DOHH2 (cell line): ENCODE measurements around the gene P3R3URF.

Experiments
- H3F3A ChIP-seq: fragments of 200-600 bp; sonication (generic), shearing (Covaris generic); 2 replicates; pipeline ENCODE4 v1.6.0; 2016; ENCODE audit warnings: antibody characterized with exemption, mild to moderate bottlenecking; ENCODE audit not compliant: control insufficient read depth, insufficient read depth
- H3K27ac ChIP-seq: fragments of 200-600 bp; sonication (generic); 2 replicates; pipeline ENCODE4 v1.5.1; 2014; ENCODE audit warnings: low read depth, mild to moderate bottlenecking, low read length, moderate library complexity
- H3K27me3 ChIP-seq: fragments of 200-600 bp; sonication (generic); 2 replicates; pipeline ENCODE4 v1.6.1; 2014; ENCODE audit warnings: mild to moderate bottlenecking, low read length, mixed read lengths; ENCODE audit not compliant: control insufficient read depth
- H3K36me3 ChIP-seq: fragments of 200-600 bp; sonication (generic); 2 replicates; pipeline ENCODE4 v1.6.1; 2014; ENCODE audit warnings: mild to moderate bottlenecking, low read length, moderate library complexity, mixed read lengths; ENCODE audit not compliant: control insufficient read depth
- H3K4me1 ChIP-seq: fragments of 200-600 bp; sonication (generic); 2 replicates; pipeline ENCODE4 v1.6.1; 2014; ENCODE audit warnings: mild to moderate bottlenecking, low read length, mixed read lengths; ENCODE audit not compliant: control insufficient read depth
- H3K4me2 ChIP-seq: fragments of 200-600 bp; sonication (generic); 2 replicates; pipeline ENCODE4 v1.6.0; 2014; ENCODE audit warnings: mild to moderate bottlenecking, low read length, moderate library complexity
- H3K4me3 ChIP-seq: fragments of 200-600 bp; sonication (generic); 2 replicates; pipeline ENCODE4 v1.5.1; 2014; ENCODE audit warnings: mild to moderate bottlenecking, low read length, mixed read lengths
- H3K79me2 ChIP-seq: fragments of 200-600 bp; sonication (generic); 2 replicates; pipeline ENCODE4 v1.6.1; 2014; ENCODE audit warnings: mild to moderate bottlenecking, low read length, mixed read lengths; ENCODE audit not compliant: control insufficient read depth
- H3K9me2 ChIP-seq: fragments of 200-600 bp; sonication (generic); replicated peaks from 2 replicates; pipeline ENCODE4 v1.6.1; 2014; ENCODE audit warnings: mild to moderate bottlenecking, low read length, mixed read lengths; ENCODE audit not compliant: control insufficient read depth
- H3K9me3 ChIP-seq: fragments of 200-600 bp; sonication (generic); 2 replicates; pipeline ENCODE4 v1.6.1; 2014; ENCODE audit warnings: antibody characterized with exemption, low read length, mixed read lengths; ENCODE audit not compliant: control insufficient read depth, insufficient read depth
- H4K20me1 ChIP-seq: fragments of 200-600 bp; sonication (generic); 2 replicates; pipeline ENCODE4 v1.6.0; 2014; ENCODE audit warnings: low read depth, mild to moderate bottlenecking, antibody characterized with exemption, low read length, moderate library complexity; ENCODE audit not compliant: control insufficient read depth, insufficient read depth
- EZH2phosphoT487 ChIP-seq: fragments of 200-600 bp; sonication (generic); IDR thresholded peaks from 2 replicates; pipeline ENCODE4 v1.6.1; 2017; ENCODE audit warnings: borderline replicate concordance, mild to moderate bottlenecking, antibody characterized with exemption, low read length, moderate library complexity, mixed read lengths
- TF ChIP-seq, protein P1 (sequence below): fragments of 200-600 bp; sonication (generic); IDR thresholded peaks from one replicate; pipeline ENCODE4 v1.5.1; 2014; ENCODE audit warnings: antibody characterized with exemption, mild to moderate bottlenecking, low read depth, low read length; ENCODE audit not compliant: poor library complexity, severe bottlenecking

P3R3URF gene

DNA sequence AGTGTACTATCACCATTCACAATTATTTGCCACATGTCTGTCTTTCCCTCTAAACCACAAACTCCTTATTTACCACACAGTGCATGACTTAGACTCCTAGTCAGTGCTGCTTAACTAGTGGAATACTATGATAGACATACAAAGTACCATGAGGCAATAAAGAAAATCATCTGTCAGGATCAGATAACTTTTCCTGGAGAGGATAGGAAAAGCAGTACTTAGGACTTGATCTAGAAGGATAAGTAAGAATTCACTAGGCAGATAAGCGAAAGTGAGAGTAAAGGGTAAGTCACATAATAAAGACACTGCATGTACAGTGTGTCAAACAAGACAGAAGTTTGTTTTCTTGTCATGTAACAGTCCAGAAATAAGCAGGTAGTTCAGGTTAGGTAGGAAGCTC, 22.6 kb downstream of the P3R3URF start:
- no peaks in the 10 kb centered on the region for H3K27me3 ChIP-seq
- H3F3A ChIP-seq, result no peaks in the 10 kb centered on the region
- no peak overlapping the region for H3K4me2 ChIP-seq
- no peaks in the 10 kb centered on the region for H3K36me3 ChIP-seq
- no peaks in the 10 kb centered on the region for H3K79me2 ChIP-seq
- no peak for TF ChIP-seq EZH2phosphoT487
- H3K9me2 ChIP-seq, result no peaks in the 10 kb centered on the region
- no peak overlapping the region for H3K4me3 ChIP-seq
- H4K20me1 ChIP-seq, result no peaks in the 10 kb centered on the region
- no peak overlapping the region for H3K27ac ChIP-seq
- H3K4me1 ChIP-seq, result no peaks in the 10 kb centered on the region
- no peaks in the 10 kb centered on the region for H3K9me3 ChIP-seq

DNA sequence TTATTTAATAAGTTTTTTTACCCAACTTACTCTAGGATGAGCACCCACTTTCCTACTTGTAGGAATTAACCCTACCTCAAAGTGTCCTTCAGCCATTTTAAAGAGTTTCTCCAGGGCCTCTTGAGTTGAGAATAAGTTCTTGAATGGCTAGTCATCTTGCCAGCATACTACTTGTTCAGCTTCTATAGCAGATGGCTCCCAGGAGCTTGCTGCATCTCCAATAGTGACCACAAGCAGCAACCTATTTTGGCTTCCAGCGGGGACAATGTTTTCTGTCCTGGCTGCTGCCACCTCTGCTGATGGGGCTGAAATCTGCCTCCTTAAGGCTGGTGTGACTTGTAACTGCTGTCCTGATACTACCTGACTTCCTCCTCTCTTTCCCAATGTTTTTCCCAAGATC, 23.1 kb downstream of the P3R3URF start:
- Histone ChIP-seq H3K9me3 (no peaks in the 10 kb centered on the region), H4K20me1 (no peaks in the 10 kb centered on the region), H3K79me2 (no peaks in the 10 kb centered on the region), H3K36me3 (no peaks in the 10 kb centered on the region), H3K27ac (no peak overlapping the region), H3K4me3 (no peak overlapping the region), H3K4me2 (no peak overlapping the region), H3F3A (no peaks in the 10 kb centered on the region), H3K9me2 (no peaks in the 10 kb centered on the region), H3K4me1 (no peaks in the 10 kb centered on the region), H3K27me3 (no peaks in the 10 kb centered on the region)
- TF ChIP-seq, protein P1, sequence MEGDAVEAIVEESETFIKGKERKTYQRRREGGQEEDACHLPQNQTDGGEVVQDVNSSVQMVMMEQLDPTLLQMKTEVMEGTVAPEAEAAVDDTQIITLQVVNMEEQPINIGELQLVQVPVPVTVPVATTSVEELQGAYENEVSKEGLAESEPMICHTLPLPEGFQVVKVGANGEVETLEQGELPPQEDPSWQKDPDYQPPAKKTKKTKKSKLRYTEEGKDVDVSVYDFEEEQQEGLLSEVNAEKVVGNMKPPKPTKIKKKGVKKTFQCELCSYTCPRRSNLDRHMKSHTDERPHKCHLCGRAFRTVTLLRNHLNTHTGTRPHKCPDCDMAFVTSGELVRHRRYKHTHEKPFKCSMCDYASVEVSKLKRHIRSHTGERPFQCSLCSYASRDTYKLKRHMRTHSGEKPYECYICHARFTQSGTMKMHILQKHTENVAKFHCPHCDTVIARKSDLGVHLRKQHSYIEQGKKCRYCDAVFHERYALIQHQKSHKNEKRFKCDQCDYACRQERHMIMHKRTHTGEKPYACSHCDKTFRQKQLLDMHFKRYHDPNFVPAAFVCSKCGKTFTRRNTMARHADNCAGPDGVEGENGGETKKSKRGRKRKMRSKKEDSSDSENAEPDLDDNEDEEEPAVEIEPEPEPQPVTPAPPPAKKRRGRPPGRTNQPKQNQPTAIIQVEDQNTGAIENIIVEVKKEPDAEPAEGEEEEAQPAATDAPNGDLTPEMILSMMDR, result no peak
- TF ChIP-seq EZH2phosphoT487, result no peak

DNA sequence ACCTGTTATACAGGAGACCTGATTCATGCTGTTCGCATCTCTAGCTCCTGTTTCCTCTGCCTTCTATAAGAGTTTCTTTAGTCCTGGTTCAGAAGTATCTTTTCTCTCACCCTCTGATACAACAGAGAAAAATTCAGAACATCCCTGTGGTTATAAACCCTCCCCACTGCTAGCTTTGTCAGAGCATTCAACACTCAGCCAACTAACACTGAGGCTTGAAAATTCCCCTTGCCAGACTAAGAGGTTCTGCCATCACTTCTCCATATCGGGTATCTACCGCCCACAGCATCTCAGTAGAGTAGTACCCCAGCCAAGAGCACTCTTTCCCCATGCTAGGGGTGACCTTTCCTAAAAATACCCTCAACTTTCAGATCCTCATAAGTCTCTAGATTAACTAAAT, 24.3 kb downstream of the P3R3URF start:
- no peaks in the 10 kb centered on the region for H4K20me1 ChIP-seq
- no peak overlapping the region for H3K4me2 ChIP-seq
- no peak overlapping the region for H3K4me3 ChIP-seq
- H3K9me3 ChIP-seq, result no peaks in the 10 kb centered on the region
- H3K27me3 ChIP-seq, result no peaks in the 10 kb centered on the region
- no peak overlapping the region for H3K27ac ChIP-seq
- no peak for TF ChIP-seq EZH2phosphoT487
- TF ChIP-seq, protein P1, result no peak
- no peaks in the 10 kb centered on the region for H3K9me2 ChIP-seq
- no peaks in the 10 kb centered on the region for H3F3A ChIP-seq
- no peaks in the 10 kb centered on the region for H3K4me1 ChIP-seq
- no peaks in the 10 kb centered on the region for H3K36me3 ChIP-seq
- H3K79me2 ChIP-seq, result no peaks in the 10 kb centered on the region

DNA sequence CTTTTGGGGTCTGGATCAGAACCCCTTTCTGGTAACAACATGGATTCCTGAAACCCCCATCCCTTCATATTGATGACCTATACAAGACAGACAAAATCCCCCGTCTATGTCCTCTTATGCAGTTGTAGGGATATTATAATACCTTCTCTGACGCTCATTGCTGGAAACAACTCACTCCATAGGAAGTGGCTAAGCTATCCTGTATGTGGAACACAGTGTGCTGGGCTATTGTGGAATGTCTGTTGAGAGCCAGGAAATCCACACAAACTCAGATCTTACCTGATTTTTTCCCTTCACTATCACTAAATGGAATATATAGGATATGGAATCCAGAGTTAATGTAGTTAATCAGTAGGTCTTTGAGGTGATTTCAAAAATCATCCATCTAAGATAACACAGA, 26.2 kb downstream of the P3R3URF start:
- Histone ChIP-seq H3K4me2 (no peak overlapping the region), H3K4me1 (no peaks in the 10 kb centered on the region), H3K79me2 (no peaks in the 10 kb centered on the region), H3F3A (no peaks in the 10 kb centered on the region), H3K9me3 (no peaks in the 10 kb centered on the region), H3K27me3 (no peaks in the 10 kb centered on the region), H3K4me3 (no peak overlapping the region), H3K27ac (no peak overlapping the region), H3K9me2 (no peaks in the 10 kb centered on the region), H3K36me3 (no peaks in the 10 kb centered on the region), H4K20me1 (no peaks in the 10 kb centered on the region)
- TF ChIP-seq, protein P1, result no peak
- no peak for TF ChIP-seq EZH2phosphoT487
